PFSK-1 (cell line): ENCODE measurements around the gene NEB.

ENCODE experiments used
- FOXP2 ChIP-seq: optimal IDR thresholded peaks from 2 replicates; pipeline ENCODE3; 2011; ENCODE audit warnings: borderline replicate concordance, control low read depth, inconsistent platforms; ENCODE audit not compliant: insufficient read depth; ENCODE audit errors: extremely low read length, extremely low read depth
- POLR2AphosphoS5 ChIP-seq: IDR thresholded peaks from 2 replicates; pipeline ENCODE4 v1.6.1; 2012; ENCODE audit warnings: low read depth, mild to moderate bottlenecking, control low read depth, low read length, moderate library complexity
- REST ChIP-seq, 2 experiments: IDR thresholded peaks; 2 replicates each; pipeline versions ENCODE4 v1.6.1 to v1.8.0; 2011 to 2012; ENCODE audit warnings: low read depth in 2 of 2, low read length in 2 of 2, control low read depth in 1 of 2, inconsistent platforms in 1 of 2, mild to moderate bottlenecking in 1 of 2, moderate library complexity in 1 of 2; ENCODE audit not compliant: insufficient read depth in 1 of 2
- SIN3A ChIP-seq: IDR thresholded peaks from 2 replicates; pipeline ENCODE4 v1.6.1; 2012; ENCODE audit warnings: mild to moderate bottlenecking, low read length, moderate library complexity, borderline replicate concordance; ENCODE audit not compliant: insufficient read depth
- TAF1 ChIP-seq: IDR thresholded peaks from 2 replicates; pipeline ENCODE4 v1.6.1; 2012; ENCODE audit warnings: low read length, control low read depth, borderline replicate concordance; ENCODE audit not compliant: insufficient read depth

NEB gene

GRCh38 chr2:151644580-151644979 lies 89.7 kb downstream of the NEB start:
- TF ChIP-seq POLR2AphosphoS5: no peak
- no peak for TF ChIP-seq FOXP2
- no peak for TF ChIP-seq SIN3A
- TF ChIP-seq TAF1: no peak
- TF ChIP-seq REST (IDR thresholded peaks at IDR 0.05; ENCODE audit: insufficient read depth in 1 of 2, low read depth in 2 of 2, low read length in 2 of 2): no peak

GRCh38 chr2:151640087-151640486 lies 94.2 kb downstream of the NEB start:
- no peak for TF ChIP-seq REST (IDR thresholded peaks at IDR 0.05; ENCODE audit: insufficient read depth in 1 of 2, low read depth in 2 of 2, low read length in 2 of 2)
- no peak for TF ChIP-seq TAF1
- TF ChIP-seq SIN3A: no peak
- no peak for TF ChIP-seq FOXP2

GRCh38 chr2:151638990-151639389 lies 95.3 kb downstream of the NEB start:
- TF ChIP-seq POLR2AphosphoS5 (no peak), SIN3A (no peak), FOXP2 (no peak), REST (IDR thresholded peaks at IDR 0.05; ENCODE audit: insufficient read depth in 1 of 2, low read depth in 2 of 2, low read length in 2 of 2) (no peak), TAF1 (no peak)

GRCh38 chr2:151638191-151638933 lies 95.9 kb downstream of the NEB start:
- no peak for TF ChIP-seq SIN3A
- TF ChIP-seq TAF1: no peak
- no peak for TF ChIP-seq REST (IDR thresholded peaks at IDR 0.05; ENCODE audit: insufficient read depth in 1 of 2, low read depth in 2 of 2, low read length in 2 of 2)
- TF ChIP-seq POLR2AphosphoS5: no peak
- TF ChIP-seq FOXP2: no peak

- no peak for TF ChIP-seq POLR2AphosphoS5
- no peak for TF ChIP-seq TAF1
- TF ChIP-seq FOXP2: no peak
- no peak for TF ChIP-seq SIN3A
- no peak for TF ChIP-seq REST (IDR thresholded peaks at IDR 0.05; ENCODE audit: insufficient read depth in 1 of 2, low read depth in 2 of 2, low read length in 2 of 2)
Measured at GRCh38 chr2:151637271-151637781, 97.0 kb downstream of the NEB start.
